ENCODE results near the gene ZBTB40.

GRCh38 chr1:22544606-22545005 is 93.0 kb downstream of the ZBTB40 start:
- no peak for TF ChIP-seq RAD21 (IDR thresholded peaks at IDR 0.05; ENCODE audit: insufficient read depth, low read depth, low read length)
- TF ChIP-seq POLR2A (IDR thresholded peaks at IDR 0.05; ENCODE audit: low read depth, low read length), result no peak
- no peak for TF ChIP-seq CBX5 (IDR thresholded peaks at IDR 0.05; ENCODE audit: low read depth)
- TF ChIP-seq REST (IDR thresholded peaks at IDR 0.05; ENCODE audit: low read depth, low read length), result no peak
- TF ChIP-seq, protein P1, sequence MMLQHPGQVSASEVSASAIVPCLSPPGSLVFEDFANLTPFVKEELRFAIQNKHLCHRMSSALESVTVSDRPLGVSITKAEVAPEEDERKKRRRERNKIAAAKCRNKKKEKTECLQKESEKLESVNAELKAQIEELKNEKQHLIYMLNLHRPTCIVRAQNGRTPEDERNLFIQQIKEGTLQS (IDR thresholded peaks at IDR 0.05; ENCODE audit: borderline replicate concordance, extremely low read depth, low read depth, low read length), result no peak
- no peak for TF ChIP-seq SRF (IDR thresholded peaks at IDR 0.05; ENCODE audit: low read depth in 2 of 2, low read length in 2 of 2)

Data from GM12878 (cell line).